ENCODE measurements around the gene RNASE13. TPM values are rescaled to one million over a fixed set of nuclear protein-coding genes. Genes with fewer than 3 reads are reported as not detected.
A peak's percentile ranks its signal among the peaks of the same experiment; 100 is the strongest.

The RNASE13 gene
- total RNA-seq, 4 donors from 2014 or later = 0.29 TPM; not detected in 3

- Histone ChIP-seq H3K36me3 (no peaks in the 10 kb centered on the region), H3K27me3 (no peaks in the 10 kb centered on the region), H3K9me3 (no peaks in the 10 kb centered on the region), H3K4me1 (peaks cover 60% of the 10 kb centered on the region), H3K4me3 (no peak overlapping the region), H3K27ac (peak overlapping the region; percentile 73)
- DNase-seq (ENCODE audit: low spot score in 2 of 2) = no peak
- WGBS = 43% methylated on average over 8 of the region's 8 CpGs
- TF ChIP-seq CTCF (IDR thresholded peaks at IDR 0.05) = peak; percentile 46 to 52
- no peak for TF ChIP-seq POLR2AphosphoS5 (IDR thresholded peaks at IDR 0.05)
- TF ChIP-seq POLR2A (IDR thresholded peaks at IDR 0.05) = no peak
Observed at GRCh38 chr14:21039585-21040369, 5.2 kb upstream of the RNASE13 start.

DNA sequence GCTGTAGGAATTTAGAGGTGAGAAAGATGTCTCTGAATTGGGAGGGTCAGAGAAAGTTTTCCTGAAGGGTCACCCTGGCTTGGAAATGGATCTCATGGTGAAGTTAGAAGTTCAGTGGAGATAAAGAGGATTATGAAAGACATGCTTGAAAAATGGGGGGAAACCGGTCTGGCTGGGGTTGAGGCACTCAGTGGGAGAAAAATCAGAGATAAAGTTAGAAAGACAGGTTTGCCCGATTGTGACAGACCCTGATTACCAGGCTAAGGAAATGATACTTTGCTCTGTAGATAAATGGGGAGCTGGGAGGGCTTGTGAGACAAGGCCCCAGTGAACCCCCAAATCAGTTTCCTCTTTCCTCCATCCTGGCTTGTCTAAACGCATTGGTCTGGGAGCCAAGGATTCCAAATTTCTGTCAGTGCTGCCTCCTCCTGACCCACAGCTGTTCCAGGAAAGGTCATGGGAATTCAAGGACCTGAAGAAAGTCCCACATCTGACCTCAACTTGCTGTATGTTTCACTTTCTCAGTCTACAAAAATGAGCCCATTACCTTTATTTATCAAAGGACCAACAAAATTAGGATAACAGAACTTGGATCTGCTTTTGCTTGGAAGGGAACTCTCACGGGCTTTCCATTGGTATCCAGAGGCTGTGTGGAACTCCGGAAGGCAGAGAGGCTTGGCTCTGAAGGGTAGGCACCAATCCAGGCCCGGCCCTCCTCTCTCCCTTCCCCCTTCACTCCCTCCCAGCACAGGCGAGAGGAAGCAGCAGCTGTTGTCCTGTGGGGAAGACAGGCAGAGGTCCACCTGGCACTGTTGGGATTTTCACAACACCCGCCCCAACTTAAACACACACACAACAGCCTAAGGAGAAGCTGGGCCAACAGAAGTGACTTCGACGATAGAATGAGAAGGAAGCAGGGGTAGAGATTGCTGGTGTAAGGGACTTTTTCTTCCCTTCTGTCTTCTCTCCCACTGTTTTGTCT lies 4.1 kb upstream of the RNASE13 start:
- Histone ChIP-seq H3K4me3 (no peak overlapping the region), H3K4me1 (peaks cover 57% of the 10 kb centered on the region), H3K36me3 (no peaks in the 10 kb centered on the region), H3K27ac (peak overlapping the region; percentile 73), H3K9me3 (no peaks in the 10 kb centered on the region), H3K27me3 (no peaks in the 10 kb centered on the region)
- TF ChIP-seq POLR2AphosphoS5 (IDR thresholded peaks at IDR 0.05) (peak in 1 of 3 donors; percentile 12), POLR2A (IDR thresholded peaks at IDR 0.05) (no peak), CTCF (IDR thresholded peaks at IDR 0.05) (no peak)
- 13% methylated on average over 10 of the region's 10 CpGs for WGBS
- DNase-seq (ENCODE audit: low spot score in 2 of 2) = peak; percentile 89 to 90

DNA sequence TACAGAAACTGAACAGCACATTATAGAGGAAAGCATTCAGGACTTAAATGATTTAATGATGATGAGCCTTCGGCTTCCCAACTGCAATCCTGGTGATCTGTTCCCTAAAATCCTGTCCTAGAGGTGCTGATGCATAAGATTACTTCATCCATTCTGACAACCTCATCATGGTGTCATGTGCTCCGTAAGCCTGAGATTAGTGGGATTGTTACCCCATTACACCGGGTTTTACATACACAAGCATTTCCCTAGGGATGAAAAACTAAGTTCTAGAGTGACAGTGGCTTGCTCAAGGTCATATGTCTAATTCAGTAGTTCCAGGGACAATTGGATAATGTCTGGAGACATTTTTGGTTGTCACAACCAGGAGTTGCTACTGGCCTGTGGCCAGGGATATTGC lies 2.5 kb upstream of the RNASE13 start:
- H3K4me1 ChIP-seq = peaks cover 42% of the 10 kb centered on the region
- WGBS = 81% methylated on average over 3 of the region's 3 CpGs
- H3K27ac ChIP-seq = no peak overlapping the region
- H3K36me3 ChIP-seq = no peaks in the 10 kb centered on the region
- no peak overlapping the region for H3K4me3 ChIP-seq
- no peak for TF ChIP-seq CTCF (IDR thresholded peaks at IDR 0.05)
- no peak for TF ChIP-seq POLR2AphosphoS5 (IDR thresholded peaks at IDR 0.05)
- TF ChIP-seq EP300 (IDR thresholded peaks at IDR 0.05) = no peak
- no peak for TF ChIP-seq POLR2A (IDR thresholded peaks at IDR 0.05)
- no peaks in the 10 kb centered on the region for H3K9me3 ChIP-seq
- DNase-seq (ENCODE audit: low spot score in 2 of 2) = no peak
- H3K27me3 ChIP-seq = no peaks in the 10 kb centered on the region

DNA sequence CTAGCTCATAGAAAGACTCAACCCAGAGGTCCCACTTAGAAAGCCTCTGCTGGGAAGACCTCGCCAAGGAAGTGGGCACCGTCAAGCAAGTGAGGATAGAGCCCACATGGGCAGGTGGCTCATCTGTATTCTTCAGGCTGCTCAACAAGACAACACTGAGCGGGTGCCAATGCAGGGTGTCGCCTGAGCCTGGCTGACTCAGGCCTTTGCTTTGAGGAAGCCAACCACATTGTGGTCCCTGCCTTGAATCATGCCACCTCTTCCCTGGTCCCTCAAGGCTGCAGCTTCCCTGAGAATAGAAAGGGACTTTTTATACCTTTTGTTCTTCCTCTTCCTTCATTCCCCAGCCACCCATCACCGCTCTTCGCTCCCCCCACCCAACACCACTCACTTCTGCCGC lies 2.1 kb upstream of the RNASE13 start:
- DNase-seq (ENCODE audit: low spot score in 2 of 2) = no peak
- TF ChIP-seq POLR2A (IDR thresholded peaks at IDR 0.05) (no peak), EP300 (IDR thresholded peaks at IDR 0.05) (no peak), CTCF (IDR thresholded peaks at IDR 0.05) (no peak), POLR2AphosphoS5 (IDR thresholded peaks at IDR 0.05) (no peak)
- no peaks in the 10 kb centered on the region for H3K27me3 ChIP-seq
- no peaks in the 10 kb centered on the region for H3K36me3 ChIP-seq
- no peak overlapping the region for H3K4me3 ChIP-seq
- peaks cover 38% of the 10 kb centered on the region for H3K4me1 ChIP-seq
- H3K27ac ChIP-seq = no peak overlapping the region
- H3K9me3 ChIP-seq = no peaks in the 10 kb centered on the region
- WGBS = 79% methylated on average over 7 of the region's 7 CpGs

All from suprapubic skin (tissue), 4 donors.